ENCODE data around the gene SETD1B.

SETD1B gene

DNA sequence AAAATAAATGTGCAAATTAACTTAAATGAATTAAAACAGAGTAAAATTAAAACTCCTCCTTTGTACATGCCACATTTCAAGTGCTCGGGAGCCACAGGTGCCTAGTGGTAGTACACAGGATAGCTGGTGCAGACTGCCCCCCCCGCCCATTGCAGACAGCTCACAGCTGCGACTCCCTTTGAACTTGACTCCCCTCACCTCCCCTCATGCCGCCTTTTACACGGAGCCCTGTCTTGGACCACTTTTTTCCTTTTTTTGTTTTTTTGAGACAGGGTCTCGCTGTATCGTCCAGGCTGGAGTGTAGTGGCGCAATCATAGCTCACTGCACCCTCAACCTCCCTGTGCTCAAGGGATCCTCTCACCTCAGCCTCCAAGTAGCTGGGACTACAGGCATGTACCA is 11.5 kb downstream of the SETD1B start:
- Histone ChIP-seq H3K4me3 (ENCODE audit: low read length) (no peak overlapping the region), H3K9me3 (ENCODE audit: control insufficient read depth, low read depth, low read length) (no peaks in the 10 kb centered on the region), H3K36me3 (ENCODE audit: control insufficient read depth, low read depth, low read length) (peaks cover 22% of the 10 kb centered on the region), H3K27me3 (ENCODE audit: control insufficient read depth, insufficient read depth, low read length) (no peaks in the 10 kb centered on the region), H3K9ac (ENCODE audit: low read length) (no peak overlapping the region), H3K27ac (ENCODE audit: low read length) (no peak overlapping the region), H3K4me1 (ENCODE audit: control insufficient read depth, low read depth, low read length) (peaks cover 8% of the 10 kb centered on the region)

DNA sequence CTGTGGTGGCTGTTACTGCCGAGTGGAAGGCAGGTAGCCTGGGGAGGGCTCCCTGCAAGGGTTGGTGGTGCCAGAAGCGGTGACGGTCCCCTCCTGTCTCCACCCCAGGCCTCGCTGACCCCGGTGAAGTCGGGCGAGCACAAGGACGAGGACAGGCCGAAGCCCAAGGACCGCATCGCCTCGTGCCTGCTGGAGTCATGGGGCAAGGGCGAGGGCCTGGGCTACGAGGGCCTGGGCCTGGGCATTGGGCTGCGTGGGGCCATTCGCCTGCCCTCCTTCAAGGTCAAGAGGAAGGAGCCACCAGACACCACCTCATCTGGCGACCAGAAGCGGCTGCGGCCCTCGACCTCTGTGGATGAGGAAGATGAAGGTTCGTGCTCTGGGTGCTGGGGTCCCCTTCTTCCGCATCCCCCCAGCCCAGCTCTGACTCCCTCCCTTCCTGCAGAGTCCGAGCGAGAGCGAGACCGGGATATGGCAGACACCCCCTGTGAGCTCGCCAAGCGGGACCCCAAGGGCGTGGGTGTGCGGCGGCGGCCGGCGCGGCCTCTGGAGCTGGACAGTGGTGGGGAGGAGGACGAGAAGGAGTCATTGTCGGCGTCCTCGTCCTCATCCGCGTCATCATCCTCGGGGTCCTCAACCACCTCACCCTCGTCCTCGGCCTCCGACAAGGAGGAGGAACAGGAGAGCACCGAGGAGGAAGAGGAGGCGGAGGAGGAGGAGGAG is 13.3 kb downstream of the SETD1B start:
- peaks cover 25% of the 10 kb centered on the region for H3K36me3 ChIP-seq (ENCODE audit: control insufficient read depth, low read depth, low read length)
- no peak overlapping the region for H3K27ac ChIP-seq (ENCODE audit: low read length)

GRCh38 chr12:121817648-121818043 is 13.8 kb downstream of the SETD1B start:
- H3K9ac ChIP-seq (ENCODE audit: low read length): no peak overlapping the region
- no peak overlapping the region for H3K4me3 ChIP-seq (ENCODE audit: low read length)
- H3K27me3 ChIP-seq (ENCODE audit: control insufficient read depth, insufficient read depth, low read length): no peaks in the 10 kb centered on the region
- peaks cover 29% of the 10 kb centered on the region for H3K36me3 ChIP-seq (ENCODE audit: control insufficient read depth, low read depth, low read length)
- H3K27ac ChIP-seq (ENCODE audit: low read length): no peak overlapping the region
- H3K9me3 ChIP-seq (ENCODE audit: control insufficient read depth, low read depth, low read length): no peaks in the 10 kb centered on the region
- peaks cover 2% of the 10 kb centered on the region for H3K4me1 ChIP-seq (ENCODE audit: control insufficient read depth, low read depth, low read length)

More for the DNA sequence above, 13.3 kb downstream of the SETD1B start:
- H3K4me3 ChIP-seq (ENCODE audit: low read length): no peak overlapping the region
- no peak overlapping the region for H3K9ac ChIP-seq (ENCODE audit: low read length)
- no peaks in the 10 kb centered on the region for H3K9me3 ChIP-seq (ENCODE audit: control insufficient read depth, low read depth, low read length)
- peaks cover 3% of the 10 kb centered on the region for H3K4me1 ChIP-seq (ENCODE audit: control insufficient read depth, low read depth, low read length)
- no peaks in the 10 kb centered on the region for H3K27me3 ChIP-seq (ENCODE audit: control insufficient read depth, insufficient read depth, low read length)

GRCh38 chr12:121819212-121819949 is 15.6 kb downstream of the SETD1B start:
- no peaks in the 10 kb centered on the region for H3K4me1 ChIP-seq (ENCODE audit: control insufficient read depth, low read depth, low read length)
- no peaks in the 10 kb centered on the region for H3K27me3 ChIP-seq (ENCODE audit: control insufficient read depth, insufficient read depth, low read length)
- no peak overlapping the region for H3K9ac ChIP-seq (ENCODE audit: low read length)
- H3K9me3 ChIP-seq (ENCODE audit: control insufficient read depth, low read depth, low read length): no peaks in the 10 kb centered on the region
- no peak overlapping the region for H3K27ac ChIP-seq (ENCODE audit: low read length)
- H3K36me3 ChIP-seq (ENCODE audit: control insufficient read depth, low read depth, low read length): peaks cover 38% of the 10 kb centered on the region
- H3K4me3 ChIP-seq (ENCODE audit: low read length): no peak overlapping the region

DNA sequence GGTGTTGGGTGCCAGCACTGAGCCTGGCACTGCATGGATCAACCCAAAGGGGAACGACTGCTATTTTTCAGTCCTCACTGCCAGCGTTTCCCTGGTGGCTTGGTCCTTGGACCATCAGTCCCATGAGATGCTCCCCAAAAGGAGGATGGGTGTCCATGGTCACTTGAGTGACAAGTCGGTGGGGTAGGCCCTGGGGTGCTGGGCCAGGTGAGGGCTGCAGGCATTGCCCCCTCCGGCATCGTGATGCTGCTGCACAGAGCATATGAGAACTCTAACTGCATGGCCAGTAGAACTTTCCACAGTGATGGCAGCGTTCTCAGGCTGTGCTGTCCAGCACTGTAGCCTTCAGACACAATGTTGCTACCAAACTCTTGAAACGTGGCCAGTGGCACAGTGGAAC is 16.2 kb downstream of the SETD1B start:
- no peak overlapping the region for H3K9ac ChIP-seq (ENCODE audit: low read length)
- peaks cover 38% of the 10 kb centered on the region for H3K36me3 ChIP-seq (ENCODE audit: control insufficient read depth, low read depth, low read length)
- no peak overlapping the region for H3K27ac ChIP-seq (ENCODE audit: low read length)
- no peak overlapping the region for H3K4me3 ChIP-seq (ENCODE audit: low read length)
- no peaks in the 10 kb centered on the region for H3K9me3 ChIP-seq (ENCODE audit: control insufficient read depth, low read depth, low read length)
- H3K4me1 ChIP-seq (ENCODE audit: control insufficient read depth, low read depth, low read length): no peaks in the 10 kb centered on the region
- H3K27me3 ChIP-seq (ENCODE audit: control insufficient read depth, insufficient read depth, low read length): no peaks in the 10 kb centered on the region

DNA sequence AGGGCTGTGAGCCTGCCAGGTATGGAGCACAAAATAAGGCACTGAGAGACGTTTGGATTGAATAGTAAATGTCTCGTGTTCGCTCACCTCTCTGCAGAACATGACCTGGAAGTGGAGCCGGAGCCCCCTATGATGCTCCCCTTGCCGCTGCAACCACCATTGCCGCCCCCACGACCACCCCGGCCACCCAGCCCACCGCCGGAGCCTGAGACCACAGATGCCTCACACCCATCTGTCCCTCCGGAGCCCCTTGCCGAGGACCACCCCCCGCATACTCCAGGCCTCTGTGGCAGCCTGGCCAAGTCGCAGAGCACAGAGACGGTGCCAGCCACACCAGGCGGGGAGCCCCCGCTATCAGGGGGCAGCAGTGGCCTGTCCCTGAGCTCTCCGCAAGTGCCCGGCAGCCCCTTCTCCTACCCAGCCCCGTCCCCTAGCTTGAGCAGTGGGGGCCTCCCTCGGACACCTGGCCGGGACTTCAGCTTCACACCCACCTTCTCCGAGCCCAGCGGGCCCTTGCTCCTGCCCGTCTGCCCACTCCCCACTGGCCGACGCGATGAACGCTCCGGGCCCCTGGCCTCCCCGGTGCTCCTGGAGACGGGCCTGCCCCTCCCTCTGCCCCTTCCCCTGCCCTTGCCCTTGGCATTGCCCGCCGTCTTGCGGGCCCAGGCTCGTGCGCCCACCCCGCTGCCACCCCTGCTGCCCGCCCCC is 18.7 kb downstream of the SETD1B start:
- H3K36me3 ChIP-seq (ENCODE audit: control insufficient read depth, low read depth, low read length): peaks cover 33% of the 10 kb centered on the region
- H3K9ac ChIP-seq (ENCODE audit: low read length): no peak overlapping the region
- no peaks in the 10 kb centered on the region for H3K9me3 ChIP-seq (ENCODE audit: control insufficient read depth, low read depth, low read length)
- H3K4me3 ChIP-seq (ENCODE audit: low read length): no peak overlapping the region
- H3K27me3 ChIP-seq (ENCODE audit: control insufficient read depth, insufficient read depth, low read length): no peaks in the 10 kb centered on the region
- H3K4me1 ChIP-seq (ENCODE audit: control insufficient read depth, low read depth, low read length): no peaks in the 10 kb centered on the region
- no peak overlapping the region for H3K27ac ChIP-seq (ENCODE audit: low read length)

DNA sequence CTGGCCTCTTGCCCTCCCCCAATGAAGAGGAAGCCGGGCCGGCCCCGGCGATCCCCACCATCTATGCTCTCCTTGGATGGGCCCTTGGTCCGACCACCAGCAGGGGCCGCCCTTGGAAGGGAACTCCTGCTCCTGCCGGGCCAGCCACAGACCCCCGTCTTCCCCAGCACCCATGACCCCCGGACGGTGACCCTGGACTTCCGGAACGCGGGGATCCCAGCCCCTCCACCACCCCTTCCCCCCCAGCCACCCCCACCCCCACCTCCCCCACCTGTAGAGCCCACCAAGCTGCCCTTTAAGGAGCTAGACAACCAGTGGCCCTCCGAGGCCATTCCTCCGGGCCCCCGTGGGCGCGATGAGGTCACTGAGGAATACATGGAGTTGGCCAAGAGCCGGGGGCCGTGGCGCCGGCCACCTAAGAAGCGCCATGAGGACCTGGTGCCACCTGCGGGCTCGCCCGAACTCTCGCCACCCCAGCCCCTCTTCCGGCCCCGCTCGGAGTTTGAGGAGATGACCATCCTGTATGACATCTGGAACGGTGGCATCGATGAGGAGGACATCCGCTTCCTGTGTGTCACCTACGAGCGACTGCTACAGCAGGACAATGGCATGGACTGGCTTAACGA is 19.4 kb downstream of the SETD1B start:
- no peaks in the 10 kb centered on the region for H3K9me3 ChIP-seq (ENCODE audit: control insufficient read depth, low read depth, low read length)
- no peak overlapping the region for H3K4me3 ChIP-seq (ENCODE audit: low read length)
- H3K36me3 ChIP-seq (ENCODE audit: control insufficient read depth, low read depth, low read length): peaks cover 38% of the 10 kb centered on the region
- H3K9ac ChIP-seq (ENCODE audit: low read length): no peak overlapping the region
- no peaks in the 10 kb centered on the region for H3K4me1 ChIP-seq (ENCODE audit: control insufficient read depth, low read depth, low read length)
- H3K27me3 ChIP-seq (ENCODE audit: control insufficient read depth, insufficient read depth, low read length): no peaks in the 10 kb centered on the region
- no peak overlapping the region for H3K27ac ChIP-seq (ENCODE audit: low read length)

- no peak overlapping the region for H3K9ac ChIP-seq (ENCODE audit: low read length)
Measured at GRCh38 chr12:121823727-121824115, 19.9 kb downstream of the SETD1B start.

DNA sequence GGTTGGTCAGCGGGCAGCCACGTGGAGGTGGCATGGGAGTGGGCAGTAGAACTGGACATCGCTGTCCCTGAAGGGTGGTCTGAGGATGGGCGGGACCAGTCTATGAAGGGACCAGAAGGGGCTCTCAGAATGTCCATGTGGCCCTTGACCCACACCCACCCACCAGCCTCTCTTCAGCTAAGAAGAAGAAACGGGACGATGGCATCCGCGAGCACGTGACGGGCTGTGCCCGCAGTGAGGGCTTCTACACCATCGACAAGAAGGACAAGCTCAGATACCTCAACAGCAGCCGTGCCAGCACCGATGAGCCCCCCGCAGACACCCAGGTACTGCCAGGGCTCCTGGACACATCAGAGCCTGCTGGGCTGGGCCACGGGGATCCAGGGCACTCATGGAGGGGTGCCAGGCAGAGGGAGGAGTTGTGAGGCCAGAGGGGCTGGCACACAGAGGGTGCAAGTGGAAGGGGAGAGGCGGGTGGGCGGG is 21.3 kb downstream of the SETD1B start:
- Histone ChIP-seq H3K27ac (ENCODE audit: low read length) (no peak overlapping the region), H3K27me3 (ENCODE audit: control insufficient read depth, insufficient read depth, low read length) (no peaks in the 10 kb centered on the region), H3K9ac (ENCODE audit: low read length) (no peak overlapping the region), H3K36me3 (ENCODE audit: control insufficient read depth, low read depth, low read length) (peaks cover 36% of the 10 kb centered on the region), H3K4me3 (ENCODE audit: low read length) (no peak overlapping the region), H3K9me3 (ENCODE audit: control insufficient read depth, low read depth, low read length) (no peaks in the 10 kb centered on the region), H3K4me1 (ENCODE audit: control insufficient read depth, low read depth, low read length) (no peaks in the 10 kb centered on the region)

More at GRCh38 chr12:121823727-121824115, 19.9 kb downstream of the SETD1B start:
- Histone ChIP-seq H3K27ac (ENCODE audit: low read length) (no peak overlapping the region), H3K9me3 (ENCODE audit: control insufficient read depth, low read depth, low read length) (no peaks in the 10 kb centered on the region), H3K36me3 (ENCODE audit: control insufficient read depth, low read depth, low read length) (peaks cover 42% of the 10 kb centered on the region), H3K4me3 (ENCODE audit: low read length) (no peak overlapping the region), H3K4me1 (ENCODE audit: control insufficient read depth, low read depth, low read length) (no peaks in the 10 kb centered on the region), H3K27me3 (ENCODE audit: control insufficient read depth, insufficient read depth, low read length) (no peaks in the 10 kb centered on the region)

GRCh38 chr12:121826318-121827150 is 22.7 kb downstream of the SETD1B start:
- Histone ChIP-seq H3K4me1 (ENCODE audit: control insufficient read depth, low read depth, low read length) (no peaks in the 10 kb centered on the region), H3K36me3 (ENCODE audit: control insufficient read depth, low read depth, low read length) (peaks cover 36% of the 10 kb centered on the region), H3K27me3 (ENCODE audit: control insufficient read depth, insufficient read depth, low read length) (no peaks in the 10 kb centered on the region), H3K27ac (ENCODE audit: low read length) (no peak overlapping the region), H3K4me3 (ENCODE audit: low read length) (no peak overlapping the region), H3K9ac (ENCODE audit: low read length) (no peak overlapping the region), H3K9me3 (ENCODE audit: control insufficient read depth, low read depth, low read length) (no peaks in the 10 kb centered on the region)
